Thyroid gland (tissue), 4 donors: ENCODE results near the gene IFT122. TPM values are rescaled to one million over a fixed set of nuclear protein-coding genes. Genes with fewer than 3 reads are reported as not detected.
A peak's percentile ranks its signal among the peaks of the same experiment; 100 is the strongest.
"Not testable (repeated sequence)": the region's sequence is repeated elsewhere in the genome, so short reads cannot be mapped to it uniquely, and the experiment has no call there.

Experiments
- DNase-seq, 2 donors: peaks; one replicate each; pipeline ENCODE4 v3.0.0-alpha.2; 2019
- H3K27ac ChIP-seq, 3 donors: fragments of 200-600 bp; sonication (generic); 1 replicate in 2 of 3; 2 replicates in 1 of 3; pipeline ENCODE4 v1.5.1; 2016 to 2019; ENCODE audit warnings: mild to moderate bottlenecking in 1 of 3, moderate library complexity in 1 of 3
- H3K27me3 ChIP-seq: fragments of 200-600 bp; sonication (generic); one replicate; pipeline ENCODE4 v1.5.1; 2019
- H3K36me3 ChIP-seq, 2 donors: fragments of 200-600 bp; sonication (generic); one replicate each; pipeline ENCODE4 v1.5.1; 2016 to 2019
- H3K4me1 ChIP-seq, 2 donors: fragments of 200-600 bp; sonication (generic); one replicate each; pipeline ENCODE4 v1.5.1; 2017 to 2019
- H3K4me3 ChIP-seq, 3 donors: fragments of 200-600 bp; sonication (generic); replicated peaks in 1 of 3; 1 replicate in 2 of 3; 2 replicates in 1 of 3; pipeline ENCODE4 v1.5.1; 2016; ENCODE audit warnings: mild to moderate bottlenecking in 1 of 3
- H3K9me3 ChIP-seq: fragments of 200-600 bp; sonication (generic); one replicate; pipeline ENCODE4 v1.5.1; 2017
- CTCF ChIP-seq, 6 experiments: fragments of 200-600 bp in 3 of 6; fragments of 450-650 bp in 3 of 6; sonication (generic) in 3 of 6; IDR thresholded peaks; one replicate each; pipeline ENCODE4 v1.5.1; 2016 to 2019; ENCODE audit warnings: antibody characterized with exemption in 6 of 6, mild to moderate bottlenecking in 2 of 6, inconsistent platforms in 1 of 6, moderate library complexity in 1 of 6
- POLR2A ChIP-seq, 2 donors: fragments of 450-650 bp; IDR thresholded peaks; one replicate each; pipeline ENCODE4 v1.6.1; 2017; ENCODE audit warnings: antibody characterized with exemption in 2 of 2, mild to moderate bottlenecking in 2 of 2, moderate library complexity in 1 of 2
- WGBS, 2 donors: methylation state at CpG; one replicate each; pipeline ENCODE4 v1.1.5; 2017; 5-methylcytosine and 5-hydroxymethylcytosine counted together
- intact Hi-C: fragments of 100-400 bp; cut with DNase I; formaldehyde crosslinking; loops from one replicate; pipeline ENCODE4 v1.15.1; 2023
- total RNA-seq, 4 donors: library from RNA; depleted of rRNA; stranded (reverse); fragments of >200 nt; gene quantifications; one replicate each; pipeline ENCODE4 v1.2.3, GENCODE V29; 2016

IFT122 gene
- total RNA-seq, 4 donors from 2014 or later, result 40.7 to 67.9 (median 46.7) TPM

- DNase-seq, result no peak
- H3K27me3 ChIP-seq, result no peaks in the 10 kb centered on the region
- peaks cover 6 to 16% of the 10 kb centered on the region in 2 donors for H3K4me1 ChIP-seq
- no peak for TF ChIP-seq CTCF (IDR thresholded peaks at IDR 0.05)
- H3K36me3 ChIP-seq, result no peaks in the 10 kb centered on the region
- intact Hi-C loops, result no loop called here
- 85 to 87% methylated on average over 8 of the region's 8 CpGs for WGBS, 2 donors
- no peaks in the 10 kb centered on the region for H3K9me3 ChIP-seq
- no peak overlapping the region for H3K4me3 ChIP-seq
- H3K27ac ChIP-seq, result peak overlapping the region in 2 of 3 donors; percentile 26 to 46
These were observed 99.2 kb downstream of the IFT122 start for GRCh38 chr3:129539206-129539605.

GRCh38 chr3:129540776-129541516 lies 100.9 kb downstream of the IFT122 start:
- Histone ChIP-seq H3K9me3 (no peaks in the 10 kb centered on the region), H3K27ac (no peak overlapping the region), H3K27me3 (no peaks in the 10 kb centered on the region), H3K4me3 (no peak overlapping the region), H3K4me1 (peaks cover 6 to 12% of the 10 kb centered on the region in 2 donors), H3K36me3 (no peaks in the 10 kb centered on the region)
- intact Hi-C loops, result no loop called here
- no peak for DNase-seq
- 89 to 90% methylated on average over 11 of the region's 11 CpGs for WGBS, 2 donors
- TF ChIP-seq POLR2A (IDR thresholded peaks at IDR 0.05) (no peak), CTCF (IDR thresholded peaks at IDR 0.05) (no peak)

- no peaks in the 10 kb centered on the region for H3K9me3 ChIP-seq
- no peak overlapping the region for H3K4me3 ChIP-seq
- no peaks in the 10 kb centered on the region for H3K27me3 ChIP-seq
- 90 to 100% methylated on average over 2 of the region's 5 CpGs for WGBS, 2 donors
- no peak for DNase-seq
- no peak overlapping the region for H3K27ac ChIP-seq
- intact Hi-C loops, result no loop called here
- no peaks in the 10 kb centered on the region for H3K36me3 ChIP-seq
- TF ChIP-seq POLR2A (IDR thresholded peaks at IDR 0.05) (no peak), CTCF (IDR thresholded peaks at IDR 0.05) (no peak)
- H3K4me1 ChIP-seq, result peaks cover 6 to 12% of the 10 kb centered on the region in 2 donors
These were observed 102.7 kb downstream of the IFT122 start for GRCh38 chr3:129542747-129543146.

- H3K4me1 ChIP-seq, result peaks cover 6 to 12% of the 10 kb centered on the region in 2 donors
- no peak for TF ChIP-seq CTCF (IDR thresholded peaks at IDR 0.05)
- TF ChIP-seq POLR2A (IDR thresholded peaks at IDR 0.05), result no peak
- no peaks in the 10 kb centered on the region for H3K9me3 ChIP-seq
- no peak within 1 kb of the TSS for H3K4me3 ChIP-seq
- no peak within 1 kb of the TSS for H3K27ac ChIP-seq
- intact Hi-C loops, result no loop called here
- DNase-seq, result no peak
- H3K36me3 ChIP-seq, result no peaks in the 10 kb centered on the region
- no peaks in the 10 kb centered on the region for H3K27me3 ChIP-seq
- WGBS, 2 donors, result 88 to 93% methylated on average over 14 to 16 of the region's 16 CpGs
These were observed 103.2 kb downstream of the IFT122 start, which contains the start of gene H1-8 for GRCh38 chr3:129543156-129543790. Gene H1-8 (plus strand): TSS chr3:129543175. CDS start chr3:129543219, 44 bp downstream.

GRCh38 chr3:129543999-129544398 lies 104.0 kb downstream of the IFT122 start:
- Histone ChIP-seq H3K9me3 (no peaks in the 10 kb centered on the region), H3K36me3 (no peaks in the 10 kb centered on the region), H3K27me3 (no peaks in the 10 kb centered on the region), H3K4me1 (peaks cover 6 to 11% of the 10 kb centered on the region in 2 donors), H3K4me3 (no peak overlapping the region), H3K27ac (no peak overlapping the region)
- intact Hi-C loops, result no loop called here
- WGBS, 2 donors, result 86 to 88% methylated on average over 9 of the region's 9 CpGs
- no peak for DNase-seq
- TF ChIP-seq CTCF (IDR thresholded peaks at IDR 0.05), result no peak
- no peak for TF ChIP-seq POLR2A (IDR thresholded peaks at IDR 0.05)

- H3K9me3 ChIP-seq, H3K36me3 ChIP-seq, H3K4me3 ChIP-seq, H3K4me1 ChIP-seq, H3K27me3 ChIP-seq, H3K27ac ChIP-seq, DNase-seq, intact Hi-C loops: not testable (repeated sequence)
- 94% methylated on average over 3 of the region's 3 CpGs for WGBS, 2 donors
These were observed 105.9 kb downstream of the IFT122 start for GRCh38 chr3:129545951-129546350.
